ENCODE results near the gene PPFIA2.

DNA sequence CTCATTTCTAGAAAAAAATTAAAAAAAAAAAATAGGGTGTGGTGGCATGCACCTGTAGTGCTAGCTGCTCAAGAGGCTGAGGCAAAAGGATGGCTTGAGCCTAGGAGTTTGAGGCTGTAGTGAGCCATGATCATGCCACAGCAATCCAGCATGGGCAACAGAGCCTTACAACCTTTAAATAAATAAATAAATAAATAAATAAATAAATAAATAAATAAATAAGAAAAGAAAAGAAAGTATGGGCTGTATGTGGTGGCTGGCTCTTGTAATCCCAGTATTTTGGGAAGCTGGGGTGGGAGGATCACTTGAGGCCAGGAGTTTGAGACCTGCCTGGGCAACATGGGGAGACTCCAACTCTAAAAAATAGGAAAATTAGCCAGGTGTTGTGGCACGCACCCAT lies 373.0 kb downstream of the PPFIA2 start:
- TF ChIP-seq CTCF (IDR thresholded peaks at IDR 0.05) (no peak), POLR2A (IDR thresholded peaks at IDR 0.05) (no peak)

All from stomach (tissue), 4 donors.